HEK293 (cell line): ENCODE measurements around the gene DSEL.

Experiments
- CTCF ChIA-PET: fragments of 350-600 bp; formaldehyde crosslinking; extraction: SDS; loops from one replicate; lab custom pipeline; 2021; ENCODE audit warnings: antibody characterized with exemption; lab: Yijun Ruan, JAX
- POLR2A ChIA-PET: fragments of 300-600 bp; formaldehyde crosslinking; extraction: SDS; loops from one replicate; lab custom pipeline; 2020; ENCODE audit warnings: antibody characterized with exemption, inconsistent platforms; lab: Yijun Ruan, JAX
- H3K27ac ChIP-seq: fragments of 200-500 bp; sonication (Bioruptor generic); 2 replicates; pipeline ENCODE4 v1.5.1; 2014; ENCODE audit warnings: low read depth, low read length, control low read depth, inconsistent platforms; ENCODE audit errors: extremely low read depth
- H3K36me3 ChIP-seq, 2 experiments: fragments of 200-500 bp in 1 of 2; sonication (Bioruptor generic) in 1 of 2; 1 replicate in 1 of 2; 2 replicates in 1 of 2; pipeline ENCODE4 v1.5.1; 2014 to 2017; ENCODE audit warnings: inconsistent platforms in 2 of 2, low read length in 2 of 2; ENCODE audit not compliant: control insufficient read depth in 2 of 2, insufficient read depth in 1 of 2
- H3K4me1 ChIP-seq: fragments of 200-500 bp; sonication (Bioruptor generic); 2 replicates; pipeline ENCODE4 v1.5.1; 2014; ENCODE audit warnings: mild to moderate bottlenecking, low read length, inconsistent platforms; ENCODE audit not compliant: control insufficient read depth, insufficient read depth
- H3K4me3 ChIP-seq: 2 replicates; pipeline ENCODE4 v1.5.1; 2011; ENCODE audit warnings: low read depth, mild to moderate bottlenecking, control low read depth, low read length, moderate library complexity
- H3K9me3 ChIP-seq: fragments of 200-500 bp; sonication (Bioruptor generic); 2 replicates; pipeline ENCODE4 v1.5.1; 2014; ENCODE audit warnings: low read depth, low read length, inconsistent platforms; ENCODE audit not compliant: control insufficient read depth, insufficient read depth
- PRDM2 ChIP-seq: fragments of 450-650 bp; formaldehyde crosslinking; IDR thresholded peaks from 2 replicates; pipeline ENCODE4 v1.5.1; 2016; ENCODE audit warnings: missing biosample characterization, missing genetic modification characterization, borderline replicate concordance
- REST ChIP-seq: fragments of 450-650 bp; formaldehyde crosslinking; IDR thresholded peaks from 2 replicates; pipeline ENCODE4 v1.5.1; 2016; ENCODE audit warnings: missing biosample characterization, missing genetic modification characterization
- SP2 ChIP-seq: fragments of 450-650 bp; formaldehyde crosslinking; IDR thresholded peaks from 2 replicates; pipeline ENCODE4 v1.5.1; 2016; ENCODE audit warnings: missing biosample characterization, missing genetic modification characterization
- SP7 ChIP-seq: fragments of 450-650 bp; formaldehyde crosslinking; IDR thresholded peaks from 2 replicates; pipeline ENCODE4 v1.5.1; 2016; ENCODE audit warnings: missing biosample characterization, missing genetic modification characterization
- WT1 ChIP-seq: fragments of 450-650 bp; formaldehyde crosslinking; IDR thresholded peaks from 2 replicates; pipeline ENCODE4 v1.5.1; 2016; ENCODE audit warnings: missing biosample characterization, missing genetic modification characterization
- YY1 ChIP-seq: fragments of 450-650 bp; formaldehyde crosslinking; IDR thresholded peaks from 2 replicates; pipeline ENCODE4 v1.5.1; 2018; ENCODE audit warnings: missing biosample characterization, missing genetic modification characterization
- ZBTB21 ChIP-seq: fragments of 450-650 bp; formaldehyde crosslinking; IDR thresholded peaks from 2 replicates; pipeline ENCODE4 v1.5.1; 2017; ENCODE audit warnings: missing biosample characterization, missing genetic modification characterization
- ZNF114 ChIP-seq: fragments of 450-650 bp; formaldehyde crosslinking; IDR thresholded peaks from 2 replicates; pipeline ENCODE4 v1.5.0; 2017; ENCODE audit warnings: missing biosample characterization, missing genetic modification characterization
- ZNF140 ChIP-seq: fragments of 450-650 bp; formaldehyde crosslinking; IDR thresholded peaks from 2 replicates; pipeline ENCODE4 v1.5.1; 2016; ENCODE audit warnings: missing biosample characterization, missing genetic modification characterization
- ZNF280C ChIP-seq: fragments of 450-650 bp; formaldehyde crosslinking; IDR thresholded peaks from 2 replicates; pipeline ENCODE4 v1.5.1; 2016; ENCODE audit warnings: missing biosample characterization, missing genetic modification characterization
- ZNF324 ChIP-seq: fragments of 450-650 bp; formaldehyde crosslinking; IDR thresholded peaks from 2 replicates; pipeline ENCODE4 v1.5.1; 2016; ENCODE audit warnings: missing biosample characterization, missing genetic modification characterization
- ZNF366 ChIP-seq: fragments of 450-650 bp; formaldehyde crosslinking; conservative IDR thresholded peaks from 2 replicates; pipeline ENCODE4 v1.5.1; 2016; ENCODE audit warnings: missing biosample characterization, missing genetic modification characterization
- ZNF426 ChIP-seq: fragments of 450-650 bp; formaldehyde crosslinking; IDR thresholded peaks from 2 replicates; pipeline ENCODE4 v1.5.1; 2017; ENCODE audit warnings: missing biosample characterization, missing genetic modification characterization, mild to moderate bottlenecking, inconsistent platforms, moderate library complexity
- ZNF473 ChIP-seq: fragments of 450-650 bp; formaldehyde crosslinking; IDR thresholded peaks from 2 replicates; pipeline ENCODE4 v1.5.1; 2017; ENCODE audit warnings: missing biosample characterization, missing genetic modification characterization
- ZNF530 ChIP-seq: fragments of 450-650 bp; formaldehyde crosslinking; IDR thresholded peaks from 2 replicates; pipeline ENCODE4 v1.5.1; 2016; ENCODE audit warnings: low read depth, missing biosample characterization, missing genetic modification characterization
- ZNF561 ChIP-seq: fragments of 450-650 bp; IDR thresholded peaks from 2 replicates; pipeline ENCODE4 v1.5.1; 2018; ENCODE audit warnings: missing biosample characterization, missing genetic modification characterization, borderline replicate concordance
- ZNF623 ChIP-seq: fragments of 450-650 bp; formaldehyde crosslinking; IDR thresholded peaks from 2 replicates; pipeline ENCODE4 v1.5.1; 2016; ENCODE audit warnings: missing biosample characterization, missing genetic modification characterization
- ZNF654 ChIP-seq: fragments of 450-650 bp; formaldehyde crosslinking; IDR thresholded peaks from 2 replicates; pipeline ENCODE4 v1.5.1; 2016; ENCODE audit warnings: low read depth, missing biosample characterization, missing genetic modification characterization
- ZNF658 ChIP-seq: fragments of 450-650 bp; formaldehyde crosslinking; IDR thresholded peaks from 2 replicates; pipeline ENCODE4; 2016; ENCODE audit warnings: missing biosample characterization, missing genetic modification characterization
- ZNF670 ChIP-seq: fragments of 450-650 bp; formaldehyde crosslinking; IDR thresholded peaks from 2 replicates; pipeline ENCODE4 v1.5.1; 2016; ENCODE audit warnings: missing biosample characterization, missing genetic modification characterization, low read depth
- ZNF76 ChIP-seq: fragments of 450-650 bp; formaldehyde crosslinking; IDR thresholded peaks from 2 replicates; pipeline ENCODE4; 2016; ENCODE audit warnings: low read depth, missing biosample characterization, missing genetic modification characterization, borderline replicate concordance
- ZNF777 ChIP-seq: fragments of 450-650 bp; formaldehyde crosslinking; IDR thresholded peaks from 2 replicates; pipeline ENCODE4 v1.5.1; 2017; ENCODE audit warnings: missing biosample characterization, missing genetic modification characterization, borderline replicate concordance
- ZNF843 ChIP-seq: fragments of 450-650 bp; formaldehyde crosslinking; IDR thresholded peaks from 2 replicates; pipeline ENCODE4 v1.5.1; 2016; ENCODE audit warnings: missing biosample characterization, missing genetic modification characterization

The DSEL gene

DNA sequence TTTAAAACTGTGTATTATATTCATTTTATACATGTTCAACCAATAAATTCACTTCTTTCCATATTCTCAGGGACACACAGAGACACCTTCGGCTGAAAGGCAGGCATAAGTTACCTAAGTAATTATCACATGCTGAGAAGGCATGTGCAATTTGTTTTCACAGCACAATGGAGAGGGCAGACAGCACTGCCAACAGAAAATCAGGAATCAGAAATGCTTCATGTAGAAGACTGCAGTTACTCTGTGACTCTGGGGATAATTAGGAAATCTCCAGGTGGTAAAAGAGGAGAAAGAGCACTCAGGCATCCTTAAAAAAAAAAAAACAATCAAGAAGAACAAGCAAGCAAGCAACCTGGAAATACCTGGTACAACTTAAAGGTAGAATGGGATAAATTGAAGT lies 49.3 kb downstream of the DSEL start:
- Histone ChIP-seq H3K36me3 (no peaks in the 10 kb centered on the region), H3K4me1 (no peaks in the 10 kb centered on the region), H3K27ac (no peak overlapping the region), H3K4me3 (no peak overlapping the region), H3K9me3 (no peaks in the 10 kb centered on the region)
- POLR2A ChIA-PET, result no interaction called here
- CTCF ChIA-PET, result no interaction called here
- TF ChIP-seq ZNF76 (tag by site-specific recombination) (no peak), YY1 (no peak), ZNF777 (no peak), ZBTB21 (no peak), ZNF366 (tag by site-specific recombination) (no peak), ZNF530 (tag by site-specific recombination) (no peak), ZNF473 (tag by site-specific recombination) (no peak), ZNF561 (no peak), ZNF670 (no peak), ZNF140 (tag by site-specific recombination) (no peak), ZNF623 (tag by site-specific recombination) (no peak)

DNA sequence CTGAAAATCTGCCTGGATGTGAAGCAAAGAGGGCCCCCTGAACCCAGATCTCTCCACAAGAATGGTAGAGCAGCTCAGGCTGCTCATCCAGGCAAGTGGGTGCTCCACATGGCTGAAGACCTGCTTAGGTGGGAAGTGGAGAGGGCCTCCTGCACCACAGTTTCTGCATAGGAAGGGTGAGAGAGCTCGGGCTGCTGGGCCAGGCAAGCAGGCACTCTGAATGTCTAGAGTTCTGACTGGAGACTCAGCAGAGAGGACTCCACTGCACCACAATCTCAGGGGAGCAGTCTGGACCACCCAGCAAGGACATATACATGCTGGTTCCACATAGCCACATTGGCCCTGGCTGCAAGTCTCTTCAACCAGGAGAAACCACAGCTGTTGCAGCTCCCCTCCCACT lies 52.0 kb downstream of the DSEL start:
- POLR2A ChIA-PET, result no interaction called here
- H3K4me1 ChIP-seq, result no peaks in the 10 kb centered on the region
- TF ChIP-seq WT1 (tag by site-specific recombination), result no peak
- TF ChIP-seq, all 188 proteins: peak for 0
- no peak overlapping the region for H3K4me3 ChIP-seq
- no peaks in the 10 kb centered on the region for H3K9me3 ChIP-seq
- no peak overlapping the region for H3K27ac ChIP-seq
- CTCF ChIA-PET, result interaction anchor here (0.7 kb wide), 1 partner anchor 16 kb away, joined by 3 read pairs; no protein-coding TSS in a partner anchor
- H3K36me3 ChIP-seq, result no peaks in the 10 kb centered on the region

DNA sequence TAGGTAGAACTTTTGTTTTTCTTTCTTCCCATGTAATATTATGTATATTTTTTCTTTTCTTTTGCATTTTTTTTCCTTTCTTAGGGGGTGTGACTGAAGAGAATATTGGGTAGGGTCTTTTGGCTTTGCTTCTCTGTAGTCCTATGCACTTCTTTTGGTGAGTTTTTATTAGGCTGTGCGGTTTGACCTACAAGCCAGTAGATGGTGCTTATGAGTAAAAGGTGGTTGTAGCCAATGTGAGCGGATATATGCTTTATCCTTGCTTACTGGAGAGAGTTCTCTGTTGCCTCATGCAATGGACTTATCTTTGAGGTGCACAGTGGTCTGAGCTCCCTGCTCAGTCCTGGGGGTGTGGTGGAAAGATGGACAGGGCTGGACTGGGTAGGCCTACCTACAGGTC lies 52.7 kb downstream of the DSEL start:
- ChIA-PET POLR2A (no interaction called here), CTCF (interaction anchor here (0.7 to 1.1 kb wide), 2 partner anchors 83 to 193 kb away, joined by 3 read pairs; no protein-coding TSS in a partner anchor)
- no peaks in the 10 kb centered on the region for H3K9me3 ChIP-seq
- H3K27ac ChIP-seq, result no peak overlapping the region
- H3K36me3 ChIP-seq, result no peaks in the 10 kb centered on the region
- no peak overlapping the region for H3K4me3 ChIP-seq
- no peaks in the 10 kb centered on the region for H3K4me1 ChIP-seq
- TF ChIP-seq ZNF426 (tag by site-specific recombination) (no peak), ZNF843 (tag by site-specific recombination) (no peak), ZNF324 (tag by site-specific recombination) (no peak), ZNF114 (tag by site-specific recombination) (no peak), SP2 (tag by site-specific recombination) (no peak), ZNF658 (tag by site-specific recombination) (no peak), SP7 (tag by site-specific recombination) (no peak), REST (no peak), PRDM2 (tag by site-specific recombination) (no peak), ZNF654 (tag by site-specific recombination) (no peak), ZNF280C (tag by site-specific recombination) (no peak)
